OCI-LY1 (cell line): ENCODE data around the gene IDS.

Experiments used
- H2AFZ ChIP-seq: fragments of 200-600 bp; sonication (generic), shearing (Covaris generic); 2 replicates; pipeline ENCODE4 v1.6.0; 2014; ENCODE audit warnings: antibody characterized with exemption, mild to moderate bottlenecking, low read length
- H3F3A ChIP-seq: fragments of 200-600 bp; sonication (generic), shearing (Covaris generic); 2 replicates; pipeline ENCODE4 v1.6.0; 2014; ENCODE audit warnings: mild to moderate bottlenecking, antibody characterized with exemption, low read length, moderate library complexity; ENCODE audit not compliant: insufficient read depth
- H3K27ac ChIP-seq: fragments of 200-600 bp; sonication (generic); 2 replicates; pipeline ENCODE4 v1.5.1; 2014; ENCODE audit warnings: low read length, mixed run types, mild to moderate bottlenecking, low read depth; ENCODE audit not compliant: poor library complexity, severe bottlenecking
- H3K27me3 ChIP-seq: fragments of 200-600 bp; sonication (generic); 2 replicates; pipeline ENCODE4 v1.6.0; 2014; ENCODE audit warnings: antibody characterized with exemption, mild to moderate bottlenecking, low read length, moderate library complexity; ENCODE audit not compliant: insufficient read depth
- H3K36me3 ChIP-seq: fragments of 200-600 bp; sonication (generic); 2 replicates; pipeline ENCODE4 v1.6.1; 2014; ENCODE audit warnings: mild to moderate bottlenecking, antibody characterized with exemption, low read length, moderate library complexity, mixed read lengths; ENCODE audit not compliant: insufficient read depth
- H3K4me1 ChIP-seq: fragments of 200-600 bp; sonication (generic); 2 replicates; pipeline ENCODE4 v1.5.1; 2014; ENCODE audit warnings: mild to moderate bottlenecking, low read length, moderate library complexity; ENCODE audit not compliant: insufficient read depth, severe bottlenecking
- H3K4me2 ChIP-seq: fragments of 200-600 bp; sonication (generic), shearing (Covaris generic); 2 replicates; pipeline ENCODE4 v1.6.1; 2014; ENCODE audit warnings: low read length
- H3K4me3 ChIP-seq: fragments of 200-600 bp; sonication (generic); 2 replicates; pipeline ENCODE4 v1.5.1; 2014; ENCODE audit warnings: low read length, low read depth, mild to moderate bottlenecking, mixed read lengths; ENCODE audit not compliant: poor library complexity, severe bottlenecking
- H3K79me2 ChIP-seq: fragments of 200-600 bp; shearing (Covaris generic); 2 replicates; pipeline ENCODE4 v1.6.1; 2016; ENCODE audit warnings: mixed run types, low read length, mixed read lengths; ENCODE audit not compliant: insufficient read depth
- H3K9ac ChIP-seq: fragments of 200-600 bp; sonication (generic), shearing (Covaris generic); 2 replicates; pipeline ENCODE4 v1.6.1; 2014; ENCODE audit warnings: mild to moderate bottlenecking, low read length, mixed read lengths
- H3K9me2 ChIP-seq: fragments of 200-600 bp; sonication (generic), shearing (Covaris generic); 2 replicates; pipeline ENCODE4 v1.6.1; 2014; ENCODE audit warnings: low read depth, mild to moderate bottlenecking, low read length, mixed read lengths
- H3K9me3 ChIP-seq: fragments of 200-600 bp; shearing (Covaris generic); 2 replicates; pipeline ENCODE4 v1.6.1; 2014; ENCODE audit warnings: low read length, mixed read lengths
- H4K20me1 ChIP-seq: fragments of 200-600 bp; sonication (generic), shearing (Covaris generic); 2 replicates; pipeline ENCODE4 v1.6.0; 2016; ENCODE audit warnings: mild to moderate bottlenecking, low read length; ENCODE audit not compliant: insufficient read depth
- EZH2 ChIP-seq: fragments of 200-600 bp; sonication (generic), shearing (Covaris generic); IDR thresholded peaks from 2 replicates; pipeline ENCODE4 v1.8.0; 2017; ENCODE audit warnings: borderline replicate concordance, mixed run types, mild to moderate bottlenecking, antibody characterized with exemption, low read length, moderate library complexity, mixed read lengths
- TF ChIP-seq, protein P1 (sequence below): fragments of 200-600 bp; sonication (generic), shearing (Covaris generic); IDR thresholded peaks from 2 replicates; pipeline ENCODE4 v1.5.1; 2017; ENCODE audit warnings: mild to moderate bottlenecking, antibody characterized with exemption, low read length, moderate library complexity, mixed read lengths

Gene IDS

DNA sequence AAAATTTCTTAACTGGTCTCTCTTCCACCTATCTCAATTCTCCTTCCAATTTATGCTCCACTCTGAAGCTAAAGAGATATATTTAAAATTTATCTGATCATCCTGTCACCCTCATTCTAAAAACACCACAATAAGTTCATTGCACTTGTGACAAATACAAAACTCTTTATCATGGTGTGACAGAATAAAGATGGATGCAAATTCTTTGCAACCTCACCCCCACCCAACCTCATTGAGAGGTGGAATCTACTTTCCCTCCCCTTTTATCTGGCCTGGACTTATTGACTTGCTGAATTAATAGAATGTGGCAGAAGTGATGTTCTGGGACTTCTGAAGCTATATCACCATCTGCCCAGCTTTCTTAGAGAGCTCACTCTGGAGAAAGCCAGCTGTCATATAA lies 46.5 kb downstream of the IDS start:
- H3K9me2 ChIP-seq, result no peaks in the 10 kb centered on the region
- no peak overlapping the region for H3K4me2 ChIP-seq
- H3K4me1 ChIP-seq, result peaks cover 11% of the 10 kb centered on the region
- no peak overlapping the region for H3K27ac ChIP-seq
- no peaks in the 10 kb centered on the region for H4K20me1 ChIP-seq
- H3K9me3 ChIP-seq, result no peaks in the 10 kb centered on the region
- H3K79me2 ChIP-seq, result no peaks in the 10 kb centered on the region
- no peak overlapping the region for H2AFZ ChIP-seq
- H3K4me3 ChIP-seq, result no peak overlapping the region
- H3K9ac ChIP-seq, result no peak overlapping the region
- no peaks in the 10 kb centered on the region for H3K27me3 ChIP-seq
- no peaks in the 10 kb centered on the region for H3F3A ChIP-seq
- no peaks in the 10 kb centered on the region for H3K36me3 ChIP-seq
- TF ChIP-seq EZH2, result no peak
- TF ChIP-seq, protein P1, sequence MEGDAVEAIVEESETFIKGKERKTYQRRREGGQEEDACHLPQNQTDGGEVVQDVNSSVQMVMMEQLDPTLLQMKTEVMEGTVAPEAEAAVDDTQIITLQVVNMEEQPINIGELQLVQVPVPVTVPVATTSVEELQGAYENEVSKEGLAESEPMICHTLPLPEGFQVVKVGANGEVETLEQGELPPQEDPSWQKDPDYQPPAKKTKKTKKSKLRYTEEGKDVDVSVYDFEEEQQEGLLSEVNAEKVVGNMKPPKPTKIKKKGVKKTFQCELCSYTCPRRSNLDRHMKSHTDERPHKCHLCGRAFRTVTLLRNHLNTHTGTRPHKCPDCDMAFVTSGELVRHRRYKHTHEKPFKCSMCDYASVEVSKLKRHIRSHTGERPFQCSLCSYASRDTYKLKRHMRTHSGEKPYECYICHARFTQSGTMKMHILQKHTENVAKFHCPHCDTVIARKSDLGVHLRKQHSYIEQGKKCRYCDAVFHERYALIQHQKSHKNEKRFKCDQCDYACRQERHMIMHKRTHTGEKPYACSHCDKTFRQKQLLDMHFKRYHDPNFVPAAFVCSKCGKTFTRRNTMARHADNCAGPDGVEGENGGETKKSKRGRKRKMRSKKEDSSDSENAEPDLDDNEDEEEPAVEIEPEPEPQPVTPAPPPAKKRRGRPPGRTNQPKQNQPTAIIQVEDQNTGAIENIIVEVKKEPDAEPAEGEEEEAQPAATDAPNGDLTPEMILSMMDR, result no peak

DNA sequence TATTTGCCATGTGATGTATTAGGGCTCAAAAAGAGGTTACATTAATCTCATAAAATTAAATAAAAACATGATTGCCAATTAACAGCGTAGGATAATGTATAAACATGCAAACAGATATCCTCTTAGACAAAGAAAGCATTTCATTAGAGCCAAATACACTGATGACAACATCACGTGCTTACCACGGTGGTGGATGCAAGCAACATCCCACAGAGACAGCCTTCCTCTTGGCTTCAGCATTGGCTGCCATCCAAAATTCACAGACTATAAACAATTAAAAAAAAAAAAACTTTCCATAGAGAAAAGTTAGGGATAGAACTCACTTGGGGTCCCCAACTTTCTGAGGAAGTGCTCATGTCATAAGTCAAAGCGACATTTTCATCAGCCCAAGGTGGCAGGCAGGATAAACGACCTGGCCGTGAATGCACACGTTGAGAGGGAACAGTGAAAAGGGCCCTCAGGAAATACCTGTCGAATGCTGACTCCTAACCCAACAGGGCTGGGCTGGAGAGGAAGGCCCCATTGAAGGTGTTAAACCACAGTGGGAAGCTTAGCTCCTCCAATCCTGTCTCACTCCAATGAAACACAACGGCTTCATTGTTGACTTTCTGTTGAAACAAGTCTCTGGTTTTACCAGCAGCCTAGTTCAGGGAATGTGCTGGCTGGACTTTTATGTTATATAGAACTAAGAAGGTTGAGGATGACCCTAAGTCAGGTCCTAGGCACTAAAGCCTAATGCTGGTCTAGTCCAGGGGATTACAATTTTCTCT lies 48.4 kb downstream of the IDS start:
- Histone ChIP-seq H3K27ac (no peak overlapping the region), H3K79me2 (no peaks in the 10 kb centered on the region), H3K9ac (no peak overlapping the region), H3K36me3 (no peaks in the 10 kb centered on the region), H2AFZ (no peak overlapping the region), H3K4me1 (peaks cover 17% of the 10 kb centered on the region), H3K27me3 (no peaks in the 10 kb centered on the region), H3F3A (no peaks in the 10 kb centered on the region), H3K9me3 (no peaks in the 10 kb centered on the region), H4K20me1 (no peaks in the 10 kb centered on the region), H3K9me2 (no peaks in the 10 kb centered on the region), H3K4me3 (no peak overlapping the region), H3K4me2 (no peak overlapping the region)
- TF ChIP-seq, protein P1, result no peak
- TF ChIP-seq EZH2, result no peak

DNA sequence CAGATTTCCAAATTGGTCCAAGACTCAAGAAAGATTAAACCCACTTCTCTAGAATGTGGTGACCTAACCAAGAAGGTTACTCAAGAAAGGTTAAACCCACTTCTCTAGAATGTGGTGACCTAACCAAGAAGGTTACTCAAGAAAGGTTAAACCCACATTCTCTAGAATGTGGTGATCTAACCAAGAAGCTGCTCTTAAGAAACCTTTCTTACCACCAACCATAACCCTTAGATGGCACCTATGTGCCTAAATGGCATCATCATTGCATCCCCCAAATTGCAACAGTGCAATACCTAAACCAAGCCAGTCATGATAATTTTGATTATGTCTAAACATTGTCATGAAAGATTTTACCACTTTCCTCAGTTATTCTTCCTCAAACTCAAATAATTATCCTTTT lies 49.2 kb downstream of the IDS start:
- TF ChIP-seq, protein P1, result no peak
- no peak for TF ChIP-seq EZH2
- Histone ChIP-seq H3K4me1 (peaks cover 17% of the 10 kb centered on the region), H2AFZ (no peak overlapping the region), H3K9me2 (no peaks in the 10 kb centered on the region), H3K4me3 (no peak overlapping the region), H3K27ac (no peak overlapping the region), H3K4me2 (no peak overlapping the region), H3K36me3 (no peaks in the 10 kb centered on the region), H3K9me3 (no peaks in the 10 kb centered on the region), H3K79me2 (no peaks in the 10 kb centered on the region), H3K9ac (no peak overlapping the region), H3K27me3 (no peaks in the 10 kb centered on the region), H4K20me1 (no peaks in the 10 kb centered on the region), H3F3A (no peaks in the 10 kb centered on the region)
